SK-N-MC (cell line): ENCODE data around the gene UBXN11.

Experiments
- FOXP2 ChIP-seq: optimal IDR thresholded peaks from 2 replicates; pipeline ENCODE3; 2011; ENCODE audit warnings: mild to moderate bottlenecking, moderate library complexity; ENCODE audit not compliant: insufficient read depth; ENCODE audit errors: extremely low read length, control extremely low read depth
- POLR2AphosphoS5 ChIP-seq: IDR thresholded peaks from 2 replicates; pipeline ENCODE4 v1.6.1; 2012; ENCODE audit warnings: mild to moderate bottlenecking, low read depth, low read length, borderline replicate concordance

GRCh38 chr1:26252718-26253117, 53.7 kb downstream of the UBXN11 start:
- TF ChIP-seq POLR2AphosphoS5 (no peak), FOXP2 (no peak)
